NCI-H226 (cell line): ENCODE data around the gene ABCA12.
"Not testable (repeated sequence)": the region's sequence is repeated elsewhere in the genome, so short reads cannot be mapped to it uniquely, and the experiment has no call there.

ENCODE experiments used
- DNase-seq: peaks from one replicate; pipeline ENCODE4 v3.0.0-alpha.2; 2015

ABCA12 gene, protein sequence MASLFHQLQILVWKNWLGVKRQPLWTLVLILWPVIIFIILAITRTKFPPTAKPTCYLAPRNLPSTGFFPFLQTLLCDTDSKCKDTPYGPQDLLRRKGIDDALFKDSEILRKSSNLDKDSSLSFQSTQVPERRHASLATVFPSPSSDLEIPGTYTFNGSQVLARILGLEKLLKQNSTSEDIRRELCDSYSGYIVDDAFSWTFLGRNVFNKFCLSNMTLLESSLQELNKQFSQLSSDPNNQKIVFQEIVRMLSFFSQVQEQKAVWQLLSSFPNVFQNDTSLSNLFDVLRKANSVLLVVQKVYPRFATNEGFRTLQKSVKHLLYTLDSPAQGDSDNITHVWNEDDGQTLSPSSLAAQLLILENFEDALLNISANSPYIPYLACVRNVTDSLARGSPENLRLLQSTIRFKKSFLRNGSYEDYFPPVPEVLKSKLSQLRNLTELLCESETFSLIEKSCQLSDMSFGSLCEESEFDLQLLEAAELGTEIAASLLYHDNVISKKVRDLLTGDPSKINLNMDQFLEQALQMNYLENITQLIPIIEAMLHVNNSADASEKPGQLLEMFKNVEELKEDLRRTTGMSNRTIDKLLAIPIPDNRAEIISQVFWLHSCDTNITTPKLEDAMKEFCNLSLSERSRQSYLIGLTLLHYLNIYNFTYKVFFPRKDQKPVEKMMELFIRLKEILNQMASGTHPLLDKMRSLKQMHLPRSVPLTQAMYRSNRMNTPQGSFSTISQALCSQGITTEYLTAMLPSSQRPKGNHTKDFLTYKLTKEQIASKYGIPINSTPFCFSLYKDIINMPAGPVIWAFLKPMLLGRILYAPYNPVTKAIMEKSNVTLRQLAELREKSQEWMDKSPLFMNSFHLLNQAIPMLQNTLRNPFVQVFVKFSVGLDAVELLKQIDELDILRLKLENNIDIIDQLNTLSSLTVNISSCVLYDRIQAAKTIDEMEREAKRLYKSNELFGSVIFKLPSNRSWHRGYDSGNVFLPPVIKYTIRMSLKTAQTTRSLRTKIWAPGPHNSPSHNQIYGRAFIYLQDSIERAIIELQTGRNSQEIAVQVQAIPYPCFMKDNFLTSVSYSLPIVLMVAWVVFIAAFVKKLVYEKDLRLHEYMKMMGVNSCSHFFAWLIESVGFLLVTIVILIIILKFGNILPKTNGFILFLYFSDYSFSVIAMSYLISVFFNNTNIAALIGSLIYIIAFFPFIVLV (N-terminal part only)

GRCh38 chr2:215138479-215138878 is at the start of gene ABCA12:
ABCA12 (minus strand) TSS chr2:215138626; CDS start chr2:215138208, 418 bp downstream.
- no peak for DNase-seq

- DNase-seq, result peak; percentile 24
Observed at GRCh38 chr2:215188078-215188477, 49.7 kb upstream of the ABCA12 start.

DNA sequence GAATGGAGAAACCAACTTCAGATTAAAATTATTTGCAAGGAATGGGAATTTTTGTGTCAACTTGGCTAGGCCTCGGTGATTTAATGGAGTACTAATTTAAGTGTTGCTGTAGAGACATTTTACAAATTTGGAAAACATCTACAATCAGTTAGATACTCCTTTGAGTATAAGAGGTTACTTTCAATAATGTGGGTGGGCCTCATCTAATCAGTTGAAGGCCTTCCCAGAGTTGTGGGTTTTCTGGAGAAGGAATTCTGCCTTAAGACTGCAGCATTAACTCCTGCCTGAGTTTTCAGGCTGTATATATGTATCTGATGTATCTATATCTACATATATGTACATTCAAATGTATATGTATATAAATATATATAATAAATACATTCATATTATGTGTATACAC is 47.6 kb upstream of the ABCA12 start:
- DNase-seq, result no peak

GRCh38 chr2:215178121-215178520 is 39.7 kb upstream of the ABCA12 start:
- DNase-seq, result no peak

DNA sequence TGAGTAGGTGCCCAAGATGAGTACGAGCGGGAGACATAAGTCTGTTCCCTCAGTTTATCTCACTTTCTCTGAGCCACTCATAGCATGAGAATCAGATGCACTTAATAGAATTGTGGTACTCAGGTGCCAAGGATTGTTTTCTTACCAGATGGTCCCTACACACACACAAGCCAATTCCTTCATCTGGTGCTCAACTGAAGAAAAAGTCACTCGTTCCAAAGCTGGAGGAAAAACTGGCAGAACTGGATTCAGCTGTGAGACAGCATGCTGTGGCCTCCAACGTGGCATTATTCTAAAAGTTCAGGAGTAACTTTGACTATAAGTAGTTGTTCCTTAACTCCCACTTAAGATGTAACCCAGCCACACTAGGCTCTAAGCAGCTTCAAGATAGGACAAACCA is 33.4 kb upstream of the ABCA12 start:
- DNase-seq, result no peak

DNA sequence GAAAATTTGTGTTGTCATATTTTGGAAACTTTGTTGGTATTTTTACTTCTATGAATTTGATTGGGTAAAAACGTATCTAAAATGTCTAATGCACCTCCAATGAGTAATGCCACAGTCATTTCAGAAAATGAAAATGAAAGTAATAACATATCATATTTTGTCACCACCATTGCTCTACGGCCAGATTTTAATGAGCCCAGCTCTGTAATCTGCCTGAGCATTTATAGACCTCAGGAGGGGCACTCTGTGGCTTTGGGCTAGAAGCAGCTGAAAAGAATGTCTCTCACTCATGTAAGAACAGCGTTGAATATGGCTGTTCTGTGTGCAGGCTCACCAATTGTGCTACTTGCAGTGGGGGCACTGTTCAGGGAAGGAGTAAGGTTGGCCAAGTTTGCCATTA is 32.7 kb upstream of the ABCA12 start:
- DNase-seq, result no peak

- DNase-seq, result not testable (repeated sequence)
Observed at GRCh38 chr2:215166505-215166904, 28.1 kb upstream of the ABCA12 start.

- not testable (repeated sequence) for DNase-seq
Observed at GRCh38 chr2:215163319-215163718, 24.9 kb upstream of the ABCA12 start.

GRCh38 chr2:215161301-215161829 is 22.9 kb upstream of the ABCA12 start:
- no peak for DNase-seq

GRCh38 chr2:215160081-215160480 is 21.7 kb upstream of the ABCA12 start:
- no peak for DNase-seq

DNA sequence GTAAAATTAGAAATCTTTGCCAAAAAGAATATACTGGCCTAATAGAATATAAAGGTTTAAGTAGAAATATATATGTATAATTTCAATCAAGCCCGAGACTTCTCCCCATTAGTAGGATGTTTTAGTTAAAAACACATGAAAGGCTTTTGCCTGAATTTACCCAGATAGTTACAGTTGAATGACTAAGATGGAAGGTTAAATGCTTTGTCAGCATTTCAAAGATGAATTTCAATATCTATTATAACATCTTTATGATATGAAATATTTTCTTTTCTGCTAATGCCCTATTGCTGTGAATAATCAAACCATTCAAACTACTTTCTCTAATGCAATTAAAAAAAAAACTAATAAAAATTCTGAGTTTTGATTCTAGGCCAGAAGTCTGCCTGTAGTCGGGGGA is 18.0 kb upstream of the ABCA12 start:
- DNase-seq, result no peak

GRCh38 chr2:215149894-215150293 is 11.5 kb upstream of the ABCA12 start:
- DNase-seq, result no peak

DNA sequence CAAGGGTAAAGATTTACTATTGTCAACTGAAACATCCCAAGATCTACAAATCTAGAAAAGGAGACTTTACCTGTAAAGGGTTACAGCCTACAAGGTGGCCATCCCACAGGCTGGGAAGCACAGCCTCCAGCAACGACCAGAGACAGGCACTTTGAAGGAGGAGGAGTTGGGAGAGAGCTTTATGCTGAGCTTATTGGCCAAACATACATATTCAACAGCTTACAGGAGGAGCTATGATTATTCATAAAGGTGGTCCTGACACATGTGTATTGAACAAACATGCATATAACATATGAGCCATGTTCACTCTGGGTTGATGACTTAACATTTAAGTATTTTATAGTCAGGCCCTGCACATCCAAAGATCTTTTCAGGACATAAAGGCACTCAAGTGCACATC is 11.1 kb upstream of the ABCA12 start:
- DNase-seq, result no peak

DNA sequence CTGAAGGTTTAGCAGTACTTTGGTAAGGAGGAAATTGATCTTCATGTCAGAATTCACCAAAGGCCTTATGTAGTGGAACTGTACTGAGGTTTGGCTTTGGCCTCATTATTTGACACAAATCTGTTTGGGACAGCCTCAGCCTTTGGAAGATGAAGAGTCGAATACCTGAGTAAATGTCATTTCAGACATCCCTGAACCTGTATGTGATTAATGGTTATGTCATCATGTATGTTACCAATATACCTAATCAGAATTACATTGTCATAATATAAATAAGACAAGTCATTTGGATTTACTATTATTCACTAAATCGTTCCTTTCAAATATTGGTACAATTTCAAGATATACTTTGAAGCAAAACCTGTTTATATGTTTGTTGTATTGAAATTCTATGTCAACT is 10.6 kb upstream of the ABCA12 start:
- no peak for DNase-seq

GRCh38 chr2:215145611-215146010 is 7.2 kb upstream of the ABCA12 start:
- no peak for DNase-seq

DNA sequence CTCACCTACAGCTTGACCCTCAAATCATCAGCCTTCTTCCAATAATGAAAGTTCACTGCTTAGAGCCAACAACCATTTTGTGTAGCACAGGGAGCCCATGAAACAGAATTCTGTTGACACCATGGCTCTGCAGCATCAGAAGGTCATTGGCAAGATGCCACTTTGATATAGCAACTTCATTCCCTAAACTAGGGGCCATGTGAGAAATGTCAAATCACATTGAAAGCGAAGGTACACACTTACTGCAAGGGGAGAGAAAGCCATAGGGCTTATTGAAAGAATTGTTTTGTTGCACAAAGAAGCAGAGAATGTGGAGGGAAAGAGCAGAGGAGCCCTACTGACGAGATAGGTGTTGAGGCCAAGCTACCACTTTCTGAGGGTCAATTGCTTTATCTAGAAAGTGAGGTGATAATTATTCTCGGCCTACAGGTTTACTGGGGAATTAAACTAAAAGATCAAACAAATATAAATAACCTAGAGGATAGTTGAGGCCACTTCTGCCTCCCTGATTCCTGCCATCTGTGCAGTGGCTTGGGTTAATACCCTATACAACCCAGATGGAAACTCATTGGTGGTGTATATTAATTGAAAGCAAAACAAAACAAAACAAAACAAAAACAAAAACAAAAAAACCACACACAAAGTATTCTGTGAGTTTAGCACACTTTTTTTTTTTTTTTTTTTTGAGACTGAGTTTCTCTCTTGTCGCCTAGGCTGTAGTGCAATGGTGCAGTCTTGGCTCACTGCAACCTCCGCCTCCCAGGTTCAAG is 5.9 kb upstream of the ABCA12 start:
- DNase-seq, result no peak

DNA sequence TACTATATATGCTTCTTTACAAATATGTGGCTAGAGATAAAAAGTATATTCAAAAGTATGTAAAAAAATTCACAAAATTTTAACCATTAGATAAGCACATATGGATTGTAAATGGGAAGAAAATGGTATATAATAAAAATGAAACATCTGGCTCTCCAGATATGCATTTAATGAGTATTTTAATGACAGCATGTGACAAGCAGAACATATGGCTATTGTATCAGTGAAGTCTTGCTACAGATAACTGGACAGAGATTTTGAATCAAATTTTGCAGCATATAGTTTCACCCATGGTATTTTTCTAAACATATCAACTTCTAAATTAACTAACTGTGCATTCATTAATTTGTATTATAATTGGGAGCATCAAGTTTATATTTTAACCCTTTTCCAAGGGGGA is 5.0 kb upstream of the ABCA12 start:
- no peak for DNase-seq

DNA sequence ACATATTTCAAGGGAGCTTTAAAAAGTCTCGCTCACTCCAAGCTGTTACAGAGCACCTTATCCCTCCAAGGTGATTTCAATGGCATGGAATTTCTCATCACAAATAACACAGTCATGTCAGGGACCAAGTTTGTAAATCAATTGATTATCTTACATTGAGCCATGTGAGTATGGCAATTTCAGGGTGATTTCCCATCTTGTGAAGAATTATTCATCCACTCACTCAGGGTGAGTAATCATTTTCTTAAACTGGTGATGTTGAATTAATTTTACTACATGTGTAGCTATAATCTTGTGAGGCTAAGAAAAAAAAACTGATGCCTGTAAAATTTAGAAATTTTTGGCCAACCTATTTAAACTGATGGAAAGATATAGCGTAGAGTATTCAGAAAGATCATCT is 3.3 kb upstream of the ABCA12 start:
- DNase-seq, result no peak

DNA sequence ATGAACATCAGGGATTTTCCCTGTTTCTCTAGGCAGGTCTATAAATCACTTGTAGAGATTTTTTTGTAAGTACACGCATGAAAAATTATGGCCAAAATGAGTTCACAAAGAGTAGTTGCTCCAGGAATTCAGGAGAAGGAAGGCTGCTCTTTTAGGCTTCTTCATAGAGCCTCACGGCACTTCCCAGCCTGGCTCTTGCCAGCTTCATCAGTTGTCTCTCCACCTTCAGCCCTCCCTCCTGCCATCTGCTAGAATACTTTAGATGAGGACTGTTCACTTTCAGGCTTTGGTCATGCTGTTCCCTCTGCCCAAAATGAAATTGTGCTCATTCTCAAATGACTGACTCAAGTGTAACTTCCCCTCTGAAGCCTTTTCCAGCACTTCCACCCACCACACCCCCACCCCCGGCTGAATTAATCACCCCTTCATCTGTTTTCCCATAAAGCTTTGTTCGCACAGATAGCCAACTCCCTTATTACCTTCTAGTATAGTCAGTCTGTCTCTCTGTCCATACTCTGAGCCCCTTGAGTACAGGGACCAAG is 1.8 kb upstream of the ABCA12 start:
- no peak for DNase-seq

GRCh38 chr2:215137741-215138340 is 585 bp downstream of the ABCA12 start:
- DNase-seq, result peak; percentile 41

- no peak for DNase-seq
Observed at GRCh38 chr2:215137329-215137686, 1.1 kb downstream of the ABCA12 start.
